ENCODE results near the gene PLEKHH1.
A peak's percentile ranks its signal among the peaks of the same experiment; 100 is the strongest.
"Not testable (repeated sequence)": the region's sequence is repeated elsewhere in the genome, so short reads cannot be mapped to it uniquely, and the experiment has no call there.

PLEKHH1 gene

GRCh38 chr14:67536087-67536486 lies 3.0 kb downstream of the PLEKHH1 start:
- Histone ChIP-seq H3K4me1 (ENCODE audit: control extremely low read depth in 1 of 4, control insufficient read depth in 4 of 4, insufficient read depth in 4 of 4, low read length in 3 of 4) (peaks cover 0 to 12% (median 12%) of the 10 kb centered on the region in 4 experiments), H3K27ac (ENCODE audit: insufficient read depth in 1 of 2, low read depth in 1 of 2, low read length in 2 of 2, poor library complexity in 1 of 2, severe bottlenecking in 2 of 2) (no peak overlapping the region), H3K9me3 (ENCODE audit: control extremely low read depth in 1 of 5, control insufficient read depth in 4 of 5, insufficient read depth in 2 of 5, low read depth in 1 of 5, low read length in 4 of 5) (no peaks in the 10 kb centered on the region), H3K4me3 (ENCODE audit: control insufficient read depth in 1 of 7, extremely low read depth in 1 of 7, insufficient read depth in 4 of 7, low read depth in 2 of 7, low read length in 6 of 7) (no peak overlapping the region), H3K27me3 (replicated peaks in 2 of 5; ENCODE audit: control insufficient read depth in 4 of 5, insufficient read depth in 5 of 5, low read length in 4 of 5) (peaks cover 8 to 48% (median 32%) of the 10 kb centered on the region in 5 experiments), H3K36me3 (ENCODE audit: control insufficient read depth in 4 of 4, insufficient read depth in 4 of 4, low read length in 3 of 4) (no peaks in the 10 kb centered on the region)
- ChIA-PET CTCF (interaction anchor here (1.1 to 6.9 kb wide), 3 partner anchors 9 to 58 kb away, joined by 3 to 51 read pairs (median 3); no protein-coding TSS in a partner anchor), POLR2A (no interaction called here)
- 96% methylated on average over 3 of the region's 4 CpGs for WGBS (ENCODE audit: insufficient coverage)
- no peak for DNase-seq

- H3K4me1 ChIP-seq (ENCODE audit: control extremely low read depth in 1 of 4, control insufficient read depth in 4 of 4, insufficient read depth in 4 of 4, low read length in 3 of 4): peaks cover 0 to 15% (median 13%) of the 10 kb centered on the region in 4 experiments
- H3K36me3 ChIP-seq (ENCODE audit: control insufficient read depth in 4 of 4, insufficient read depth in 4 of 4, low read length in 3 of 4): no peaks in the 10 kb centered on the region
- POLR2A ChIA-PET: no interaction called here
- no peak for DNase-seq
- no peak overlapping the region for H3K4me3 ChIP-seq (ENCODE audit: control insufficient read depth in 1 of 7, extremely low read depth in 1 of 7, insufficient read depth in 4 of 7, low read depth in 2 of 7, low read length in 6 of 7)
- no peak overlapping the region for H3K27ac ChIP-seq (ENCODE audit: insufficient read depth in 1 of 2, low read depth in 1 of 2, low read length in 2 of 2, poor library complexity in 1 of 2, severe bottlenecking in 2 of 2)
- CTCF ChIA-PET: interaction anchor here (1.3 to 6.9 kb wide), 5 partner anchors 11 to 105 kb away, joined by 3 to 51 read pairs (median 4); no protein-coding TSS in a partner anchor
- no peaks in the 10 kb centered on the region for H3K9me3 ChIP-seq (ENCODE audit: control extremely low read depth in 1 of 5, control insufficient read depth in 4 of 5, insufficient read depth in 2 of 5, low read depth in 1 of 5, low read length in 4 of 5)
- peaks cover 2 to 47% (median 24%) of the 10 kb centered on the region in 5 experiments for H3K27me3 ChIP-seq (replicated peaks in 2 of 5; ENCODE audit: control insufficient read depth in 4 of 5, insufficient read depth in 5 of 5, low read length in 4 of 5)
- WGBS (ENCODE audit: insufficient coverage): 96% methylated on average over 3 of the region's 3 CpGs
Observed at GRCh38 chr14:67537736-67538135, 4.6 kb downstream of the PLEKHH1 start.

GRCh38 chr14:67538501-67538900 lies 5.4 kb downstream of the PLEKHH1 start:
- CTCF ChIA-PET: interaction anchor here (1.2 to 6.9 kb wide), 6 partner anchors 10 to 33 kb away, joined by 3 to 51 read pairs (median 6); no protein-coding TSS in a partner anchor

GRCh38 chr14:67539116-67539515 lies 6.0 kb downstream of the PLEKHH1 start:
- WGBS (ENCODE audit: insufficient coverage): 98% methylated on average over 5 of the region's 5 CpGs
- ChIA-PET CTCF (interaction anchor here (0.8 to 6.9 kb wide), 5 partner anchors 13 to 112 kb away, joined by 3 to 51 read pairs (median 3); no protein-coding TSS in a partner anchor), POLR2A (no interaction called here)
- H3K36me3 ChIP-seq (ENCODE audit: control insufficient read depth in 4 of 4, insufficient read depth in 4 of 4, low read length in 3 of 4): no peaks in the 10 kb centered on the region
- peaks cover 2 to 44% (median 18%) of the 10 kb centered on the region in 5 experiments for H3K27me3 ChIP-seq (replicated peaks in 2 of 5; ENCODE audit: control insufficient read depth in 4 of 5, insufficient read depth in 5 of 5, low read length in 4 of 5)
- H3K9me3 ChIP-seq (ENCODE audit: control extremely low read depth in 1 of 5, control insufficient read depth in 4 of 5, insufficient read depth in 2 of 5, low read depth in 1 of 5, low read length in 4 of 5): peaks cover 0 to under 1% (median 0%) of the 10 kb centered on the region in 5 experiments
- DNase-seq: no peak
- no peak overlapping the region for H3K4me3 ChIP-seq (ENCODE audit: control insufficient read depth in 1 of 7, extremely low read depth in 1 of 7, insufficient read depth in 4 of 7, low read depth in 2 of 7, low read length in 6 of 7)
- H3K27ac ChIP-seq (ENCODE audit: insufficient read depth in 1 of 2, low read depth in 1 of 2, low read length in 2 of 2, poor library complexity in 1 of 2, severe bottlenecking in 2 of 2): no peak overlapping the region
- peaks cover 0 to 8% (median 4%) of the 10 kb centered on the region in 4 experiments for H3K4me1 ChIP-seq (ENCODE audit: control extremely low read depth in 1 of 4, control insufficient read depth in 4 of 4, insufficient read depth in 4 of 4, low read length in 3 of 4)

More at GRCh38 chr14:67538501-67538900, 5.4 kb downstream of the PLEKHH1 start:
- Histone ChIP-seq H3K4me1 (ENCODE audit: control extremely low read depth in 1 of 4, control insufficient read depth in 4 of 4, insufficient read depth in 4 of 4, low read length in 3 of 4) (peaks cover 0 to 11% (median 7%) of the 10 kb centered on the region in 4 experiments), H3K27ac (ENCODE audit: insufficient read depth in 1 of 2, low read depth in 1 of 2, low read length in 2 of 2, poor library complexity in 1 of 2, severe bottlenecking in 2 of 2) (no peak overlapping the region), H3K9me3 (ENCODE audit: control extremely low read depth in 1 of 5, control insufficient read depth in 4 of 5, insufficient read depth in 2 of 5, low read depth in 1 of 5, low read length in 4 of 5) (no peaks in the 10 kb centered on the region), H3K27me3 (replicated peaks in 2 of 5; ENCODE audit: control insufficient read depth in 4 of 5, insufficient read depth in 5 of 5, low read length in 4 of 5) (peaks cover 2 to 49% (median 21%) of the 10 kb centered on the region in 5 experiments), H3K4me3 (ENCODE audit: control insufficient read depth in 1 of 7, extremely low read depth in 1 of 7, insufficient read depth in 4 of 7, low read depth in 2 of 7, low read length in 6 of 7) (no peak overlapping the region), H3K36me3 (ENCODE audit: control insufficient read depth in 4 of 4, insufficient read depth in 4 of 4, low read length in 3 of 4) (no peaks in the 10 kb centered on the region)
- no peak for DNase-seq
- POLR2A ChIA-PET: no interaction called here
- WGBS (ENCODE audit: insufficient coverage): 94% methylated on average over 2 of the region's 2 CpGs

GRCh38 chr14:67541448-67542387 lies 8.6 kb downstream of the PLEKHH1 start:
- Histone ChIP-seq H3K27ac (ENCODE audit: insufficient read depth in 1 of 2, low read depth in 1 of 2, low read length in 2 of 2, poor library complexity in 1 of 2, severe bottlenecking in 2 of 2) (no peak overlapping the region), H3K9me3 (ENCODE audit: control extremely low read depth in 1 of 5, control insufficient read depth in 4 of 5, insufficient read depth in 2 of 5, low read depth in 1 of 5, low read length in 4 of 5) (peaks cover 0 to 11% (median 2%) of the 10 kb centered on the region in 5 experiments), H3K4me3 (ENCODE audit: control insufficient read depth in 1 of 7, extremely low read depth in 1 of 7, insufficient read depth in 4 of 7, low read depth in 2 of 7, low read length in 6 of 7) (peak overlapping the region in 3 of 7 experiments; percentile 11 to 69 (median 40)), H3K36me3 (ENCODE audit: control insufficient read depth in 4 of 4, insufficient read depth in 4 of 4, low read length in 3 of 4) (no peaks in the 10 kb centered on the region), H3K27me3 (replicated peaks in 2 of 5; ENCODE audit: control insufficient read depth in 4 of 5, insufficient read depth in 5 of 5, low read length in 4 of 5) (peaks cover 0 to 30% (median 6%) of the 10 kb centered on the region in 5 experiments), H3K4me1 (ENCODE audit: control extremely low read depth in 1 of 4, control insufficient read depth in 4 of 4, insufficient read depth in 4 of 4, low read length in 3 of 4) (peaks cover 0 to 8% (median 4%) of the 10 kb centered on the region in 4 experiments)
- POLR2A ChIA-PET: no interaction called here
- DNase-seq: peak; percentile 8 to 18 (median 18)
- CTCF ChIA-PET: interaction anchor here (0.8 to 5.8 kb wide), 8 partner anchors 10 to 114 kb away, joined by 3 to 22 read pairs (median 4); no protein-coding TSS in a partner anchor
- 50% methylated on average over 21 of the region's 24 CpGs for WGBS (ENCODE audit: insufficient coverage)

GRCh38 chr14:67542620-67543019 lies 9.5 kb downstream of the PLEKHH1 start:
- CTCF ChIA-PET: interaction anchor here (0.8 to 5.8 kb wide), 7 partner anchors 9 to 115 kb away, joined by 3 to 22 read pairs (median 4); no protein-coding TSS in a partner anchor
- 93% methylated on average over 5 of the region's 13 CpGs for WGBS (ENCODE audit: insufficient coverage)
- DNase-seq; H3K4me3 ChIP-seq (ENCODE audit: control insufficient read depth in 1 of 7, extremely low read depth in 1 of 7, insufficient read depth in 4 of 7, low read depth in 2 of 7, low read length in 6 of 7); H3K27ac ChIP-seq (ENCODE audit: insufficient read depth in 1 of 2, low read depth in 1 of 2, low read length in 2 of 2, poor library complexity in 1 of 2, severe bottlenecking in 2 of 2); H3K4me1 ChIP-seq (ENCODE audit: control extremely low read depth in 1 of 4, control insufficient read depth in 4 of 4, insufficient read depth in 4 of 4, low read length in 3 of 4); H3K36me3 ChIP-seq (ENCODE audit: control insufficient read depth in 4 of 4, insufficient read depth in 4 of 4, low read length in 3 of 4); POLR2A ChIA-PET: not testable (repeated sequence)
- H3K9me3 ChIP-seq (ENCODE audit: control extremely low read depth in 1 of 5, control insufficient read depth in 4 of 5, insufficient read depth in 2 of 5, low read depth in 1 of 5, low read length in 4 of 5): peaks cover 0 to 11% (median 2%) of the 10 kb centered on the region in 5 experiments
- peaks cover 0 to 30% (median 6%) of the 10 kb centered on the region in 5 experiments for H3K27me3 ChIP-seq (replicated peaks in 2 of 5; ENCODE audit: control insufficient read depth in 4 of 5, insufficient read depth in 5 of 5, low read length in 4 of 5)
